ENCODE measurements around the gene CCNG2. TPM values are rescaled to one million over a fixed set of nuclear protein-coding genes. Genes with fewer than 3 reads are reported as not detected.

CCNG2 gene
- total and polyA plus RNA-seq, 2 of the 4 experiments (the other 2 are of a cell fraction) = 11.3 to 14.9 TPM

- Histone ChIP-seq H4K91ac (ENCODE audit: insufficient read depth, low read depth, low read length) (no peak overlapping the region), H3K9ac (ENCODE audit: low read depth, low read length) (no peak overlapping the region), H3K56ac (ENCODE audit: extremely low read depth, insufficient read depth, low read length) (no peak overlapping the region), H4K8ac (ENCODE audit: low read depth in 2 of 2, low read length in 2 of 2) (no peak overlapping the region), H3K9me1 (ENCODE audit: insufficient read depth, low read length) (no peaks in the 10 kb centered on the region), H3K4me1 (ENCODE audit: control insufficient read depth, insufficient read depth, low read length) (0 out of 2 replicates have a peak, but pooled peaks cover 2% of the 10 kb centered on the region), H2AFZ (replicated peaks; ENCODE audit: low read length, poor library complexity) (no peak overlapping the region), H2AK9ac (replicated peaks; ENCODE audit: low read depth, low read length, poor library complexity) (no peak overlapping the region), H2BK5ac (ENCODE audit: low read depth, low read length, poor library complexity, severe bottlenecking) (no peak overlapping the region), H2BK20ac (ENCODE audit: low read depth, low read length) (no peak overlapping the region), H3K23ac (ENCODE audit: low read depth, low read length) (no peak overlapping the region), H4K20me1 (ENCODE audit: insufficient read depth, low read length) (peaks cover 7% of the 10 kb centered on the region), H3K4me2 (ENCODE audit: low read depth, low read length) (no peak overlapping the region), H3K27me3 (ENCODE audit: control insufficient read depth, insufficient read depth, low read length) (peaks cover 7% of the 10 kb centered on the region), H4K5ac (ENCODE audit: low read depth, low read length) (no peak overlapping the region), H3K27ac (ENCODE audit: insufficient read depth, low read length) (no peak overlapping the region), H3K36me3 (ENCODE audit: control insufficient read depth, insufficient read depth, low read length) (peaks cover 3% of the 10 kb centered on the region; the same call in 1 of the 2 replicates), H2BK15ac (ENCODE audit: low read depth, low read length) (no peak overlapping the region), H3K14ac (replicated peaks; ENCODE audit: low read depth, low read length) (no peak overlapping the region), H2AK5ac (ENCODE audit: low read depth, low read length) (no peak overlapping the region), H3K18ac (ENCODE audit: low read depth, low read length) (no peak overlapping the region), H3K4me3 (ENCODE audit: insufficient read depth, low read depth, low read length) (no peak overlapping the region), H3K4ac (ENCODE audit: low read depth, low read length) (no peak overlapping the region), H3K79me1 (ENCODE audit: low read depth in 1 of 2, low read length in 2 of 2) (peaks cover 3 to 16% of the 10 kb centered on the region in 2 experiments; a peak in 3 of 4 replicates), H2BK120ac (ENCODE audit: low read depth, low read length) (no peak overlapping the region), H3K9me3 (ENCODE audit: control insufficient read depth, insufficient read depth, low read length) (no peaks in the 10 kb centered on the region)
- BruUV-seq (replicated peaks) = no TSS peak
- WGBS, 2 experiments (ENCODE audit: extremely low coverage in 2 of 2, insufficient read length in 1 of 2) = 100% methylated on average over 1 of the region's 4 CpGs; no CpG with 5 or more reads in 1 of the 2 experiments
- ATAC-seq (ENCODE audit: low read depth) (no peak), DNase-seq (no peak)
- ChIA-PET CTCF (interaction anchor here (0.5 kb wide), 1 partner anchor 282 kb away, joined by 5 read pairs; no protein-coding TSS in a partner anchor), POLR2A (ENCODE audit: unreplicated experiment) (no interaction called here)
- dilution Hi-C loops (cut with HindIII; ENCODE audit: low sequenced_read_pairs, unreplicated experiment) (no loop called here), in situ Hi-C loops (cut with MboI; ENCODE audit: low sequenced_read_pairs) (loop anchor here (25.0 kb wide), 1 partner anchor 393 kb away; no protein-coding TSS in a partner anchor), intact Hi-C loops (cut with micrococcal nuclease) (loop anchor here (5.0 kb wide), 3 partner anchors 58 to 203 kb away; no protein-coding TSS in a partner anchor)
- TF ChIP-seq MAFK (IDR thresholded peaks at IDR 0.05; ENCODE audit: low read depth, low read length) (no peak), CEBPB (IDR thresholded peaks at IDR 0.05; ENCODE audit: low read depth, low read length) (no peak), SMC3 (IDR thresholded peaks at IDR 0.05; ENCODE audit: low read depth, low read length) (no peak), MXI1 (IDR thresholded peaks at IDR 0.05; ENCODE audit: borderline replicate concordance, low read depth, low read length) (no peak), BHLHE40 (IDR thresholded peaks at IDR 0.05; ENCODE audit: low read depth, low read length) (no peak), FOS (IDR thresholded peaks at IDR 0.05; ENCODE audit: low read depth, low read length) (no peak), CHD1 (IDR thresholded peaks at IDR 0.05; ENCODE audit: low read depth, low read length) (no peak), MAZ (IDR thresholded peaks at IDR 0.05; ENCODE audit: borderline replicate concordance, low read depth, low read length) (no peak), RAD21 (IDR thresholded peaks at IDR 0.05; ENCODE audit: low read length) (no peak), RFX5 (IDR thresholded peaks at IDR 0.05; ENCODE audit: low read depth, low read length) (no peak), NFE2L2 (IDR thresholded peaks at IDR 0.05; ENCODE audit: low read depth, low read length) (no peak), POLR2A (IDR thresholded peaks at IDR 0.05; ENCODE audit: low read depth, low read length) (no peak), CTCF (conservative IDR thresholded peaks at IDR 0.05; ENCODE audit: low read depth, low read length) (no peak), ELK1 (IDR thresholded peaks at IDR 0.05; ENCODE audit: borderline replicate concordance, low read depth, low read length) (no peak)
- TF ChIP-seq, protein P1, sequence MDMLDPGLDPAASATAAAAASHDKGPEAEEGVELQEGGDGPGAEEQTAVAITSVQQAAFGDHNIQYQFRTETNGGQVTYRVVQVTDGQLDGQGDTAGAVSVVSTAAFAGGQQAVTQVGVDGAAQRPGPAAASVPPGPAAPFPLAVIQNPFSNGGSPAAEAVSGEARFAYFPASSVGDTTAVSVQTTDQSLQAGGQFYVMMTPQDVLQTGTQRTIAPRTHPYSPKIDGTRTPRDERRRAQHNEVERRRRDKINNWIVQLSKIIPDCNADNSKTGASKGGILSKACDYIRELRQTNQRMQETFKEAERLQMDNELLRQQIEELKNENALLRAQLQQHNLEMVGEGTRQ (IDR thresholded peaks at IDR 0.05; ENCODE audit: low read depth, low read length) = no peak
Observed at GRCh38 chr4:77154761-77155499, 2.1 kb upstream of the CCNG2 start.

All from IMR-90 (cell line).